ENCODE measurements around the gene TUBB4A.
A peak's percentile ranks its signal among the peaks of the same experiment; 100 is the strongest.

TUBB4A gene

GRCh38 chr19:6535558-6536137, 33.5 kb upstream of the TUBB4A start:
- H3K36me3 ChIP-seq (ENCODE audit: control insufficient read depth in 4 of 4, insufficient read depth in 4 of 4, low read length in 3 of 4), result no peaks in the 10 kb centered on the region
- DNase-seq, result no peak
- ChIA-PET CTCF (interaction anchor here (1.5 to 2.2 kb wide), 2 partner anchors 18 to 96 kb away, joined by 4 to 5 read pairs; no protein-coding TSS in a partner anchor), POLR2A (interaction anchor here (1.4 kb wide), 1 partner anchor 15 kb away, joined by 3 read pairs; no protein-coding TSS in a partner anchor)
- 95% methylated on average over 5 of the region's 10 CpGs for WGBS (ENCODE audit: insufficient coverage)
- H3K4me1 ChIP-seq (ENCODE audit: control extremely low read depth in 1 of 4, control insufficient read depth in 4 of 4, insufficient read depth in 4 of 4, low read length in 3 of 4), result peaks cover 2 to 31% (median 25%) of the 10 kb centered on the region in 4 experiments
- peaks cover 0 to 21% (median 10%) of the 10 kb centered on the region in 5 experiments for H3K27me3 ChIP-seq (replicated peaks in 2 of 5; ENCODE audit: control insufficient read depth in 4 of 5, insufficient read depth in 5 of 5, low read length in 4 of 5)
- H3K9me3 ChIP-seq (ENCODE audit: control extremely low read depth in 1 of 5, control insufficient read depth in 4 of 5, insufficient read depth in 2 of 5, low read depth in 1 of 5, low read length in 4 of 5), result no peaks in the 10 kb centered on the region
- no peak overlapping the region for H3K27ac ChIP-seq (ENCODE audit: insufficient read depth in 1 of 2, low read depth in 1 of 2, low read length in 2 of 2, poor library complexity in 1 of 2, severe bottlenecking in 2 of 2)
- H3K4me3 ChIP-seq (ENCODE audit: control insufficient read depth in 1 of 7, extremely low read depth in 1 of 7, insufficient read depth in 4 of 7, low read depth in 2 of 7, low read length in 6 of 7), result no peak overlapping the region

- DNase-seq, result no peak
- WGBS (ENCODE audit: insufficient coverage), result 96% methylated on average over 38 of the region's 40 CpGs
- ChIA-PET CTCF (interaction anchor here (1.5 to 2.2 kb wide), 2 partner anchors 16 to 97 kb away, joined by 4 to 5 read pairs; no protein-coding TSS in a partner anchor), POLR2A (interaction anchor here (1.4 kb wide), 1 partner anchor 17 kb away, joined by 3 read pairs; no protein-coding TSS in a partner anchor)
- Histone ChIP-seq H3K27ac (ENCODE audit: insufficient read depth in 1 of 2, low read depth in 1 of 2, low read length in 2 of 2, poor library complexity in 1 of 2, severe bottlenecking in 2 of 2) (no peak overlapping the region), H3K36me3 (ENCODE audit: control insufficient read depth in 4 of 4, insufficient read depth in 4 of 4, low read length in 3 of 4) (no peaks in the 10 kb centered on the region), H3K27me3 (replicated peaks in 2 of 5; ENCODE audit: control insufficient read depth in 4 of 5, insufficient read depth in 5 of 5, low read length in 4 of 5) (peaks cover 0 to 22% (median 10%) of the 10 kb centered on the region in 5 experiments), H3K9me3 (ENCODE audit: control extremely low read depth in 1 of 5, control insufficient read depth in 4 of 5, insufficient read depth in 2 of 5, low read depth in 1 of 5, low read length in 4 of 5) (no peaks in the 10 kb centered on the region), H3K4me1 (ENCODE audit: control extremely low read depth in 1 of 4, control insufficient read depth in 4 of 4, insufficient read depth in 4 of 4, low read length in 3 of 4) (peaks cover 2 to 42% (median 33%) of the 10 kb centered on the region in 4 experiments), H3K4me3 (ENCODE audit: control insufficient read depth in 1 of 7, extremely low read depth in 1 of 7, insufficient read depth in 4 of 7, low read depth in 2 of 7, low read length in 6 of 7) (no peak overlapping the region)
These were observed 32.5 kb upstream of the TUBB4A start for GRCh38 chr19:6534451-6535093.

- ChIA-PET POLR2A (no interaction called here), CTCF (no interaction called here)
- Histone ChIP-seq H3K27ac (ENCODE audit: insufficient read depth in 1 of 2, low read depth in 1 of 2, low read length in 2 of 2, poor library complexity in 1 of 2, severe bottlenecking in 2 of 2) (no peak overlapping the region), H3K27me3 (replicated peaks in 2 of 5; ENCODE audit: control insufficient read depth in 4 of 5, insufficient read depth in 5 of 5, low read length in 4 of 5) (peaks cover 0 to 22% (median 10%) of the 10 kb centered on the region in 5 experiments), H3K4me1 (ENCODE audit: control extremely low read depth in 1 of 4, control insufficient read depth in 4 of 4, insufficient read depth in 4 of 4, low read length in 3 of 4) (peaks cover 2 to 49% (median 40%) of the 10 kb centered on the region in 4 experiments), H3K9me3 (ENCODE audit: control extremely low read depth in 1 of 5, control insufficient read depth in 4 of 5, insufficient read depth in 2 of 5, low read depth in 1 of 5, low read length in 4 of 5) (no peaks in the 10 kb centered on the region), H3K4me3 (ENCODE audit: control insufficient read depth in 1 of 7, extremely low read depth in 1 of 7, insufficient read depth in 4 of 7, low read depth in 2 of 7, low read length in 6 of 7) (no peak overlapping the region), H3K36me3 (ENCODE audit: control insufficient read depth in 4 of 4, insufficient read depth in 4 of 4, low read length in 3 of 4) (no peaks in the 10 kb centered on the region)
- WGBS (ENCODE audit: insufficient coverage), result 64% methylated on average over 8 of the region's 11 CpGs
- DNase-seq, result no peak
These were observed 31.8 kb upstream of the TUBB4A start for GRCh38 chr19:6533746-6534418.

GRCh38 chr19:6533000-6533328, 30.9 kb upstream of the TUBB4A start:
- CTCF ChIA-PET, result no interaction called here
- H3K27ac ChIP-seq (ENCODE audit: insufficient read depth in 1 of 2, low read depth in 1 of 2, low read length in 2 of 2, poor library complexity in 1 of 2, severe bottlenecking in 2 of 2), result no peak overlapping the region
- H3K27me3 ChIP-seq (replicated peaks in 2 of 5; ENCODE audit: control insufficient read depth in 4 of 5, insufficient read depth in 5 of 5, low read length in 4 of 5), result peaks cover 0 to 22% (median 10%) of the 10 kb centered on the region in 5 experiments
- H3K4me3 ChIP-seq (ENCODE audit: control insufficient read depth in 1 of 7, extremely low read depth in 1 of 7, insufficient read depth in 4 of 7, low read depth in 2 of 7, low read length in 6 of 7), result peak overlapping the region in 2 of 7 experiments; percentile 37 to 63
- no peaks in the 10 kb centered on the region for H3K36me3 ChIP-seq (ENCODE audit: control insufficient read depth in 4 of 4, insufficient read depth in 4 of 4, low read length in 3 of 4)
- H3K4me1 ChIP-seq (ENCODE audit: control extremely low read depth in 1 of 4, control insufficient read depth in 4 of 4, insufficient read depth in 4 of 4, low read length in 3 of 4), result peaks cover 6 to 58% (median 44%) of the 10 kb centered on the region in 4 experiments
- DNase-seq, result no peak
- POLR2A ChIA-PET, result no interaction called here
- H3K9me3 ChIP-seq (ENCODE audit: control extremely low read depth in 1 of 5, control insufficient read depth in 4 of 5, insufficient read depth in 2 of 5, low read depth in 1 of 5, low read length in 4 of 5), result no peaks in the 10 kb centered on the region
- WGBS (ENCODE audit: insufficient coverage), result 60% methylated on average over 3 of the region's 3 CpGs

GRCh38 chr19:6532244-6532999, 30.3 kb upstream of the TUBB4A start:
- Histone ChIP-seq H3K27me3 (replicated peaks in 2 of 5; ENCODE audit: control insufficient read depth in 4 of 5, insufficient read depth in 5 of 5, low read length in 4 of 5) (peaks cover 0 to 22% (median 10%) of the 10 kb centered on the region in 5 experiments), H3K4me3 (ENCODE audit: control insufficient read depth in 1 of 7, extremely low read depth in 1 of 7, insufficient read depth in 4 of 7, low read depth in 2 of 7, low read length in 6 of 7) (peak overlapping the region in 3 of 7 experiments; percentile 28 to 63 (median 37)), H3K9me3 (ENCODE audit: control extremely low read depth in 1 of 5, control insufficient read depth in 4 of 5, insufficient read depth in 2 of 5, low read depth in 1 of 5, low read length in 4 of 5) (no peaks in the 10 kb centered on the region), H3K36me3 (ENCODE audit: control insufficient read depth in 4 of 4, insufficient read depth in 4 of 4, low read length in 3 of 4) (no peaks in the 10 kb centered on the region), H3K27ac (ENCODE audit: insufficient read depth in 1 of 2, low read depth in 1 of 2, low read length in 2 of 2, poor library complexity in 1 of 2, severe bottlenecking in 2 of 2) (peak overlapping the region in 1 of 2 experiments; percentile 64), H3K4me1 (ENCODE audit: control extremely low read depth in 1 of 4, control insufficient read depth in 4 of 4, insufficient read depth in 4 of 4, low read length in 3 of 4) (peaks cover 6 to 58% (median 44%) of the 10 kb centered on the region in 4 experiments)
- peak in 2 of 3 donors; percentile 62 to 71 for DNase-seq
- ChIA-PET CTCF (no interaction called here), POLR2A (interaction anchor here (0.6 kb wide), 1 partner anchor 137 kb away, joined by 3 read pairs; no protein-coding TSS in a partner anchor)
- WGBS (ENCODE audit: insufficient coverage), result 23% methylated on average over 13 of the region's 31 CpGs

GRCh38 chr19:6531956-6532243, 29.8 kb upstream of the TUBB4A start:
- H3K4me3 ChIP-seq (ENCODE audit: control insufficient read depth in 1 of 7, extremely low read depth in 1 of 7, insufficient read depth in 4 of 7, low read depth in 2 of 7, low read length in 6 of 7), result peak overlapping the region in 1 of 7 experiments; percentile 63
- CTCF ChIA-PET, result no interaction called here
- WGBS (ENCODE audit: insufficient coverage), result 18% methylated on average over 3 of the region's 5 CpGs
- POLR2A ChIA-PET, result interaction anchor here (0.6 kb wide), 1 partner anchor 137 kb away, joined by 3 read pairs; no protein-coding TSS in a partner anchor
- peaks cover 0 to 22% (median 10%) of the 10 kb centered on the region in 5 experiments for H3K27me3 ChIP-seq (replicated peaks in 2 of 5; ENCODE audit: control insufficient read depth in 4 of 5, insufficient read depth in 5 of 5, low read length in 4 of 5)
- peaks cover 6 to 58% (median 44%) of the 10 kb centered on the region in 4 experiments for H3K4me1 ChIP-seq (ENCODE audit: control extremely low read depth in 1 of 4, control insufficient read depth in 4 of 4, insufficient read depth in 4 of 4, low read length in 3 of 4)
- peak overlapping the region in 1 of 2 experiments; percentile 64 for H3K27ac ChIP-seq (ENCODE audit: insufficient read depth in 1 of 2, low read depth in 1 of 2, low read length in 2 of 2, poor library complexity in 1 of 2, severe bottlenecking in 2 of 2)
- H3K36me3 ChIP-seq (ENCODE audit: control insufficient read depth in 4 of 4, insufficient read depth in 4 of 4, low read length in 3 of 4), result no peaks in the 10 kb centered on the region
- DNase-seq, result no peak
- no peaks in the 10 kb centered on the region for H3K9me3 ChIP-seq (ENCODE audit: control extremely low read depth in 1 of 5, control insufficient read depth in 4 of 5, insufficient read depth in 2 of 5, low read depth in 1 of 5, low read length in 4 of 5)
